Transverse colon (tissue), 4 donors: ENCODE data around the gene OAS1. TPM values are rescaled to one million over a fixed set of nuclear protein-coding genes. Genes with fewer than 3 reads are reported as not detected.

ENCODE experiments used
- DNase-seq: peaks from one replicate; pipeline ENCODE4 v3.0.0-alpha.2; 2019
- H3K27ac ChIP-seq, 4 donors: fragments of 200-600 bp; sonication (generic); 2 replicates each; pipeline ENCODE4 v1.5.1; 2016 to 2018; ENCODE audit warnings: inconsistent platforms in 4 of 4
- H3K27me3 ChIP-seq: fragments of 200-600 bp; sonication (generic); 2 replicates; pipeline ENCODE4 v1.5.1; 2017; ENCODE audit warnings: inconsistent platforms
- H3K36me3 ChIP-seq, 4 donors: fragments of 200-600 bp; sonication (generic); 2 replicates each; pipeline ENCODE4 v1.5.1; 2017 to 2019; ENCODE audit warnings: inconsistent platforms in 4 of 4
- H3K4me1 ChIP-seq, 4 donors: fragments of 200-600 bp; sonication (generic); 2 replicates each; pipeline ENCODE4 v1.5.1; 2017 to 2020; ENCODE audit warnings: inconsistent platforms in 4 of 4
- H3K4me3 ChIP-seq, 4 donors: fragments of 200-600 bp; sonication (generic); 1 replicate in 1 of 4; 2 replicates in 3 of 4; pipeline versions ENCODE4 v1.5.1 to v1.6.1; 2017 to 2019; ENCODE audit warnings: inconsistent platforms in 4 of 4
- H3K9me3 ChIP-seq, 2 donors: fragments of 200-600 bp; sonication (generic); 2 replicates each; pipeline ENCODE4 v1.5.1; 2017 to 2019; ENCODE audit warnings: inconsistent platforms in 2 of 2
- CTCF ChIP-seq, 5 experiments: fragments of 200-600 bp in 3 of 5; fragments of 450-650 bp in 2 of 5; sonication (generic) in 3 of 5; IDR thresholded peaks; 1 replicate in 2 of 5; 2 replicates in 3 of 5; pipeline ENCODE4 v1.5.1; 2016 to 2017; ENCODE audit warnings: antibody characterized with exemption in 5 of 5, inconsistent platforms in 3 of 5, mild to moderate bottlenecking in 2 of 5, moderate library complexity in 1 of 5
- EP300 ChIP-seq: sonication (generic); formaldehyde crosslinking; IDR thresholded peaks from one replicate; pipeline ENCODE4 v1.6.1; 2017; ENCODE audit warnings: antibody characterized with exemption, low read depth
- POLR2A ChIP-seq: fragments of 450-650 bp; IDR thresholded peaks from one replicate; pipeline ENCODE4 v1.6.1; 2016; ENCODE audit warnings: antibody characterized with exemption, mild to moderate bottlenecking, moderate library complexity
- POLR2AphosphoS5 ChIP-seq, 3 donors: sonication (generic); formaldehyde crosslinking; IDR thresholded peaks; one replicate each; pipeline ENCODE4 v1.6.1; 2016; ENCODE audit warnings: antibody characterized with exemption in 3 of 3
- WGBS, 2 donors: methylation state at CpG; one replicate each; pipeline ENCODE4 v1.1.5; 2018; ENCODE audit warnings: low coverage in 1 of 2; 5-methylcytosine and 5-hydroxymethylcytosine counted together
- in situ Hi-C, 4 donors: fragments of 200-750 bp; cut with MboI; loops; one replicate each; pipeline versions ENCODE4 v1.15.0 to v1.15.1; 2017; ENCODE audit warnings: low sequenced_read_pairs in 3 of 4, low pct_ligation_motif_present in 1 of 4, low pct_unique_long_range_greater_than_20kb in 1 of 4
- intact Hi-C: fragments of 100-400 bp; cut with DNase I; formaldehyde crosslinking; loops from one replicate; pipeline ENCODE4 v1.15.1; 2023; ENCODE audit warnings: low total_unique reads
- total RNA-seq, 4 donors: library from RNA; depleted of rRNA; stranded (reverse); fragments of >200 nt; gene quantifications; one replicate each; pipeline ENCODE4 v1.1.0, GENCODE V29; 2016

The OAS1 gene
- total RNA-seq, 4 donors from 2014 or later = 30.1 to 101 (median 82.1) TPM

- Histone ChIP-seq H3K27ac (no peak overlapping the region), H3K4me1 (no peaks in the 10 kb centered on the region), H3K27me3 (no peaks in the 10 kb centered on the region), H3K4me3 (no peak overlapping the region), H3K9me3 (no peaks in the 10 kb centered on the region), H3K36me3 (peaks cover 0 to 14% (median 3%) of the 10 kb centered on the region in 4 donors)
- in situ Hi-C loops = no loop called here
- intact Hi-C loops = no loop called here
- no peak for DNase-seq
- TF ChIP-seq CTCF (IDR thresholded peaks at IDR 0.05) (no peak), EP300 (no peak), POLR2A (no peak), POLR2AphosphoS5 (IDR thresholded peaks at IDR 0.05) (no peak)
- WGBS, 2 donors = 80 to 84% methylated on average over 1 to 4 of the region's 4 CpGs
Observed at GRCh38 chr12:112961536-112961935, 54.8 kb downstream of the OAS1 start.

DNA sequence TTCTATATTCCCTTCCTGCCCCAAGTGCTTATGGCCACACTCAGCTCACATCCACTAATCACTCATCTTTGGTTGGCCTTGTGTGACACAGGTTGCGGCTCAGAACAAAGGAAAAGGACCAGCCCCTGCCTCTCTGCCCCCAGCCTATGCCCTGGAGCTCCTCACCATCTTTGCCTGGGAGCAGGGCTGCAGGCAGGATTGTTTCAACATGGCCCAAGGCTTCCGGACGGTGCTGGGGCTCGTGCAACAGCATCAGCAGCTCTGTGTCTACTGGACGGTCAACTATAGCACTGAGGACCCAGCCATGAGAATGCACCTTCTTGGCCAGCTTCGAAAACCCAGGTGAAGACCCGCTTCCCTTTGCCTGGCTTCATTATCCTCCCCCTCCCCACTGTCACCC, 55.8 kb downstream of the OAS1 start:
- H3K36me3 ChIP-seq = peaks cover 0 to 14% (median 3%) of the 10 kb centered on the region in 4 donors
- no peak for DNase-seq
- no peaks in the 10 kb centered on the region for H3K9me3 ChIP-seq
- in situ Hi-C loops = no loop called here
- no peak overlapping the region for H3K4me3 ChIP-seq
- no peaks in the 10 kb centered on the region for H3K27me3 ChIP-seq
- no peaks in the 10 kb centered on the region for H3K4me1 ChIP-seq
- intact Hi-C loops = no loop called here
- TF ChIP-seq EP300 (no peak), POLR2AphosphoS5 (IDR thresholded peaks at IDR 0.05) (no peak), POLR2A (no peak), CTCF (IDR thresholded peaks at IDR 0.05) (no peak)
- 80 to 95% methylated on average over 1 to 7 of the region's 7 CpGs for WGBS, 2 donors
- H3K27ac ChIP-seq = no peak overlapping the region

- Histone ChIP-seq H3K4me1 (no peaks in the 10 kb centered on the region), H3K27ac (no peak overlapping the region), H3K36me3 (peaks cover 0 to 14% (median 3%) of the 10 kb centered on the region in 4 donors), H3K4me3 (no peak overlapping the region), H3K27me3 (no peaks in the 10 kb centered on the region), H3K9me3 (no peaks in the 10 kb centered on the region)
- intact Hi-C loops = no loop called here
- in situ Hi-C loops = no loop called here
- TF ChIP-seq CTCF (IDR thresholded peaks at IDR 0.05) = no peak
- TF ChIP-seq EP300 = no peak
- no peak for TF ChIP-seq POLR2A
- no peak for TF ChIP-seq POLR2AphosphoS5 (IDR thresholded peaks at IDR 0.05)
- WGBS, 2 donors = 95 to 97% methylated on average over 5 to 14 of the region's 14 CpGs
- no peak for DNase-seq
Observed at GRCh38 chr12:112963227-112963861, 56.6 kb downstream of the OAS1 start.

GRCh38 chr12:112964067-112964670, 57.4 kb downstream of the OAS1 start:
- in situ Hi-C loops (no loop called here), intact Hi-C loops (no loop called here)
- H3K4me1 ChIP-seq = no peaks in the 10 kb centered on the region
- no peaks in the 10 kb centered on the region for H3K27me3 ChIP-seq
- DNase-seq = no peak
- H3K27ac ChIP-seq = no peak overlapping the region
- TF ChIP-seq POLR2A = no peak
- no peak for TF ChIP-seq POLR2AphosphoS5 (IDR thresholded peaks at IDR 0.05)
- no peak for TF ChIP-seq EP300
- no peak for TF ChIP-seq CTCF (IDR thresholded peaks at IDR 0.05)
- no peak overlapping the region for H3K4me3 ChIP-seq
- no peaks in the 10 kb centered on the region for H3K9me3 ChIP-seq
- 67 to 95% methylated on average over 2 to 6 of the region's 6 CpGs for WGBS, 2 donors
- peaks cover 0 to 14% (median 3%) of the 10 kb centered on the region in 4 donors for H3K36me3 ChIP-seq
